Measurements from ENCODE around the gene RBCK1. TPM values are rescaled to one million over a fixed set of nuclear protein-coding genes. Genes with fewer than 3 reads are reported as not detected.
A peak's percentile ranks its signal among the peaks of the same experiment; 100 is the strongest.

The RBCK1 gene
- total and polyA plus RNA-seq, 9 of the 15 experiments (the other 6 are each of a cell fraction or from before 2014, with no cell fraction given), result 5.9 to 59.3 (median 26.5) TPM

DNA sequence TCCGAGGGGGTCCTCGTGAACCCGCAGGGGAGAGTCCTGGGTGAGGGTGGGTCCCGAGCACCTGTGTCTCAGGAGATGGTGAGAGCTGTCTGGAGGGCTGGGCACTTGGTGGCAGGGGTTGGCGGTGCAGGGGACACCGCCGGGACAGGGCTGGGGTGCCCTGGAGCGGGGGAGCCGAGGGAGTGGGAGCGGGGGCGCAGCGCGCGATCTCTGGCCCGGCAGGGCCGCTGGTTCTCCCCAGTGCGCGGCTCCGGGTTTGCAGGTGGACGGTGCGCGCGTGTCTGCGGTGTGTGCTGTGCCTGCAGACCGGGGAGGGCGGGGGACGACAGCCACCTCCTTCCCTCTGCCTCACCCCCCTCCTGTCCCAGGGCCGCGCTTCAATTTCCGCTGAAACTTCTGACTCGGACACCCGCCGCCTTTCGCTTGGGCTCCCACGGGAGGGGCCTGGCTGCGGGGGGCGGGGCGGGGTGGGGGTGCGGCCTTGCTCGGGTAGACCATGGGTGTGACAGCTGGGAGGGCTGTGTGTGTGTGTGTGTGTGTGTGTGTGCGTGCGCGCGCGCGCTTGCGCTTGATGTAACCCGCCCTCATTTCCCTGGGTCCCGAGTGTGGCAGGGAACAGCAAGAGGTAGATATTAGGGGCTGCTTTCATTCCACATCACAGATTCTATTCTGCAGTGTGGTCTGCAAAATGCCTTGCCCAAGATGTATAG, 26.4 kb upstream of the RBCK1 start (continued):
- TF ChIP-seq NCOR1 (IDR thresholded peaks at IDR 0.05), result peak; percentile 41; the same call in 1 of the 2 replicates
- TF ChIP-seq RB1 (IDR thresholded peaks at IDR 0.05; ENCODE audit: low read depth), result peak; percentile 22; the same call in 1 of the 2 replicates
- TF ChIP-seq SAP30 (IDR thresholded peaks at IDR 0.05; ENCODE audit: borderline replicate concordance, insufficient read depth, low read depth, low read length, poor library complexity, severe bottlenecking), result peak; percentile 18
- TF ChIP-seq, protein P1, sequence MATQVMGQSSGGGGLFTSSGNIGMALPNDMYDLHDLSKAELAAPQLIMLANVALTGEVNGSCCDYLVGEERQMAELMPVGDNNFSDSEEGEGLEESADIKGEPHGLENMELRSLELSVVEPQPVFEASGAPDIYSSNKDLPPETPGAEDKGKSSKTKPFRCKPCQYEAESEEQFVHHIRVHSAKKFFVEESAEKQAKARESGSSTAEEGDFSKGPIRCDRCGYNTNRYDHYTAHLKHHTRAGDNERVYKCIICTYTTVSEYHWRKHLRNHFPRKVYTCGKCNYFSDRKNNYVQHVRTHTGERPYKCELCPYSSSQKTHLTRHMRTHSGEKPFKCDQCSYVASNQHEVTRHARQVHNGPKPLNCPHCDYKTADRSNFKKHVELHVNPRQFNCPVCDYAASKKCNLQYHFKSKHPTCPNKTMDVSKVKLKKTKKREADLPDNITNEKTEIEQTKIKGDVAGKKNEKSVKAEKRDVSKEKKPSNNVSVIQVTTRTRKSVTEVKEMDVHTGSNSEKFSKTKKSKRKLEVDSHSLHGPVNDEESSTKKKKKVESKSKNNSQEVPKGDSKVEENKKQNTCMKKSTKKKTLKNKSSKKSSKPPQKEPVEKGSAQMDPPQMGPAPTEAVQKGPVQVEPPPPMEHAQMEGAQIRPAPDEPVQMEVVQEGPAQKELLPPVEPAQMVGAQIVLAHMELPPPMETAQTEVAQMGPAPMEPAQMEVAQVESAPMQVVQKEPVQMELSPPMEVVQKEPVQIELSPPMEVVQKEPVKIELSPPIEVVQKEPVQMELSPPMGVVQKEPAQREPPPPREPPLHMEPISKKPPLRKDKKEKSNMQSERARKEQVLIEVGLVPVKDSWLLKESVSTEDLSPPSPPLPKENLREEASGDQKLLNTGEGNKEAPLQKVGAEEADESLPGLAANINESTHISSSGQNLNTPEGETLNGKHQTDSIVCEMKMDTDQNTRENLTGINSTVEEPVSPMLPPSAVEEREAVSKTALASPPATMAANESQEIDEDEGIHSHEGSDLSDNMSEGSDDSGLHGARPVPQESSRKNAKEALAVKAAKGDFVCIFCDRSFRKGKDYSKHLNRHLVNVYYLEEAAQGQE (IDR thresholded peaks at IDR 0.05; ENCODE audit: borderline replicate concordance), result no peak
- TF ChIP-seq, protein P1 (CRISPR knock-in tag; IDR thresholded peaks at IDR 0.05; ENCODE audit: low read depth), result peak; percentile 77
- TF ChIP-seq ETS2 (tag; IDR thresholded peaks at IDR 0.05; ENCODE audit: borderline replicate concordance, poor library complexity, severe bottlenecking), result no peak
- peak; percentile 81 for TF ChIP-seq CHD1 (IDR thresholded peaks at IDR 0.05; ENCODE audit: low read length)
- peak; percentile 85 for TF ChIP-seq RBFOX2 (IDR thresholded peaks at IDR 0.05; ENCODE audit: low read depth, low read length)
- TF ChIP-seq, protein P2, sequence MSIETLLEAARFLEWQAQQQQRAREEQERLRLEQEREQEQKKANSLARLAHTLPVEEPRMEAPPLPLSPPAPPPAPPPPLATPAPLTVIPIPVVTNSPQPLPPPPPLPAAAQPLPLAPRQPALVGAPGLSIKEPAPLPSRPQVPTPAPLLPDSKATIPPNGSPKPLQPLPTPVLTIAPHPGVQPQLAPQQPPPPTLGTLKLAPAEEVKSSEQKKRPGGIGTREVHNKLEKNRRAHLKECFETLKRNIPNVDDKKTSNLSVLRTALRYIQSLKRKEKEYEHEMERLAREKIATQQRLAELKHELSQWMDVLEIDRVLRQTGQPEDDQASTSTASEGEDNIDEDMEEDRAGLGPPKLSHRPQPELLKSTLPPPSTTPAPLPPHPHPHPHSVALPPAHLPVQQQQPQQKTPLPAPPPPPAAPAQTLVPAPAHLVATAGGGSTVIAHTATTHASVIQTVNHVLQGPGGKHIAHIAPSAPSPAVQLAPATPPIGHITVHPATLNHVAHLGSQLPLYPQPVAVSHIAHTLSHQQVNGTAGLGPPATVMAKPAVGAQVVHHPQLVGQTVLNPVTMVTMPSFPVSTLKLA (conservative IDR thresholded peaks at IDR 0.05), result peak; percentile 48 to 66; a peak in 3 of 4 replicates
- no peak for TF ChIP-seq SMARCB1 (IDR thresholded peaks at IDR 0.05; ENCODE audit: insufficient read length, low read depth)
- no peak for TF ChIP-seq ZKSCAN1 (IDR thresholded peaks at IDR 0.05; ENCODE audit: low read depth, low read length)
- no peak for TF ChIP-seq NFATC3 (IDR thresholded peaks at IDR 0.05)
- no peak for TF ChIP-seq NCOA1 (IDR thresholded peaks at IDR 0.05; ENCODE audit: low read depth)
- TF ChIP-seq, protein P3, sequence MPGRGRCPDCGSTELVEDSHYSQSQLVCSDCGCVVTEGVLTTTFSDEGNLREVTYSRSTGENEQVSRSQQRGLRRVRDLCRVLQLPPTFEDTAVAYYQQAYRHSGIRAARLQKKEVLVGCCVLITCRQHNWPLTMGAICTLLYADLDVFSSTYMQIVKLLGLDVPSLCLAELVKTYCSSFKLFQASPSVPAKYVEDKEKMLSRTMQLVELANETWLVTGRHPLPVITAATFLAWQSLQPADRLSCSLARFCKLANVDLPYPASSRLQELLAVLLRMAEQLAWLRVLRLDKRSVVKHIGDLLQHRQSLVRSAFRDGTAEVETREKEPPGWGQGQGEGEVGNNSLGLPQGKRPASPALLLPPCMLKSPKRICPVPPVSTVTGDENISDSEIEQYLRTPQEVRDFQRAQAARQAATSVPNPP (IDR thresholded peaks at IDR 0.05; ENCODE audit: borderline replicate concordance, insufficient read depth, insufficient read length), result no peak
- TF ChIP-seq ZNF77 (CRISPR knock-in tag; IDR thresholded peaks at IDR 0.05), result no peak
- no peak for TF ChIP-seq CBX2 (IDR thresholded peaks at IDR 0.05; ENCODE audit: insufficient read depth, low read length, poor library complexity, severe bottlenecking)
- no peak for TF ChIP-seq ZC3H11A (IDR thresholded peaks at IDR 0.05; ENCODE audit: low read depth, low read length)
